Breast epithelium (tissue), 3 donors: ENCODE results near the gene CLTRN.

Source experiments
- POLR2A ChIP-seq: fragments of 450-650 bp; IDR thresholded peaks from one replicate; pipeline ENCODE4 v1.6.1; 2016; ENCODE audit warnings: antibody characterized with exemption, mild to moderate bottlenecking, moderate library complexity
- POLR2AphosphoS5 ChIP-seq, 3 donors: sonication (generic); formaldehyde crosslinking; IDR thresholded peaks; one replicate each; pipeline ENCODE4 v1.6.1; 2017; ENCODE audit warnings: antibody characterized with exemption in 3 of 3
- TF ChIP-seq, protein P1 (sequence below), 3 donors: fragments of 450-650 bp; IDR thresholded peaks; one replicate each; pipeline ENCODE4 v1.5.1; 2016 to 2017; ENCODE audit warnings: antibody characterized with exemption in 3 of 3, mild to moderate bottlenecking in 3 of 3, moderate library complexity in 3 of 3

DNA sequence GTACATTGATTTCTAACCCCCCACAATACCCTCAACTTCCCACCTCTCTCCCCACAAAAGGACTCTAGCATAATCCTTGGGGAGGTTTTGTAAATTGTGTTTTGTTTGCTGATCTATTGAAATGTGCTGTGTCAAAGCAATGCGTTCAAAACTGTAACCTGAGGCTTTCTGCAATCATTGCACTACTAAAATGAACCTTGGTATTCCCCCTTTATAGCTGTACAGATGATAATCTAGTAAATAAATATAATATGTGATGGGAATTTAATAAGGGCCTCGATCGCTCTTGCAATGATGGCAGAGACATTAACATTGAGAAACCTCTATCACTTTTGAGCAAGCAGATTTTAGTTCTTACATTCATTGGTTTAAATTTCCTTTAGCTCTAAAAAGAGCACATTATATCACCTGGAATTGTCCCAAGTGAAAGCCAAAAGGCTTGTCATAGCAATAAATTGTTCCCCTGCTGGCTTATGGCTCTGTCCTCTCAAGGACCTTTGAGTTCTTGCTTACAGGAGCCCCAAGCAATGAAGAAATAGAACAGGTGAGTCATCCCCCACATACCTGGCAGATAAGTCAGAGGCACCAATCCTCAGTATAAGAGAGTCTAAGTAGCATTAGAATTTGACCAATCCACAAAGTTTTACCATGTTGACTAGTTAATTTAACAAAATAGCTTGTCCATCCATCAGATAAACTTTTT lies 45.4 kb downstream of the CLTRN start:
- TF ChIP-seq POLR2A (no peak), POLR2AphosphoS5 (IDR thresholded peaks at IDR 0.05) (no peak)
- TF ChIP-seq, protein P1, sequence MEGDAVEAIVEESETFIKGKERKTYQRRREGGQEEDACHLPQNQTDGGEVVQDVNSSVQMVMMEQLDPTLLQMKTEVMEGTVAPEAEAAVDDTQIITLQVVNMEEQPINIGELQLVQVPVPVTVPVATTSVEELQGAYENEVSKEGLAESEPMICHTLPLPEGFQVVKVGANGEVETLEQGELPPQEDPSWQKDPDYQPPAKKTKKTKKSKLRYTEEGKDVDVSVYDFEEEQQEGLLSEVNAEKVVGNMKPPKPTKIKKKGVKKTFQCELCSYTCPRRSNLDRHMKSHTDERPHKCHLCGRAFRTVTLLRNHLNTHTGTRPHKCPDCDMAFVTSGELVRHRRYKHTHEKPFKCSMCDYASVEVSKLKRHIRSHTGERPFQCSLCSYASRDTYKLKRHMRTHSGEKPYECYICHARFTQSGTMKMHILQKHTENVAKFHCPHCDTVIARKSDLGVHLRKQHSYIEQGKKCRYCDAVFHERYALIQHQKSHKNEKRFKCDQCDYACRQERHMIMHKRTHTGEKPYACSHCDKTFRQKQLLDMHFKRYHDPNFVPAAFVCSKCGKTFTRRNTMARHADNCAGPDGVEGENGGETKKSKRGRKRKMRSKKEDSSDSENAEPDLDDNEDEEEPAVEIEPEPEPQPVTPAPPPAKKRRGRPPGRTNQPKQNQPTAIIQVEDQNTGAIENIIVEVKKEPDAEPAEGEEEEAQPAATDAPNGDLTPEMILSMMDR (IDR thresholded peaks at IDR 0.05) = no peak
